ENCODE data around the gene GON4L. TPM values are rescaled to one million over a fixed set of nuclear protein-coding genes. Genes with fewer than 3 reads are reported as not detected.
A peak's percentile ranks its signal among the peaks of the same experiment; 100 is the strongest.
"Not testable (repeated sequence)": the region's sequence is repeated elsewhere in the genome, so short reads cannot be mapped to it uniquely, and the experiment has no call there.

The GON4L gene
- total RNA-seq, 2 experiments from 2014 or later = 71.0 to 77.0 TPM

- H3K4me3 ChIP-seq (ENCODE audit: low read length); H3K4me1 ChIP-seq (ENCODE audit: insufficient read depth, low read length); ATAC-seq (ENCODE audit: poor library complexity); CTCF ChIA-PET; H3K27me3 Mint-ChIP-seq; POLR2A ChIA-PET; H3K9me3 ChIP-seq (ENCODE audit: control insufficient read depth in 1 of 2, insufficient read depth in 1 of 2, low read length in 2 of 2); H3K27me3 ChIP-seq (ENCODE audit: control insufficient read depth in 1 of 2, insufficient read depth in 2 of 2, low read length in 2 of 2); DNase-seq; H3K27ac ChIP-seq (ENCODE audit: low read depth in 1 of 2, low read length in 2 of 2); H3K9me3 Mint-ChIP-seq: not testable (repeated sequence)
- H3K36me3 ChIP-seq (ENCODE audit: insufficient read depth, low read length) = peaks cover 22% of the 10 kb centered on the region
- intact Hi-C loops (cut with DNase I, micrococcal nuclease) = loop anchor here (10.0 kb wide), 1 partner anchor 63 kb away; the partner anchor contains the start of genes DAP3 (in 2 of the 2) and YY1AP1 (in 2 of the 2)
- Mint-ChIP-seq H3K36me3 (ENCODE audit: low read depth) (peaks cover 42% of the 10 kb centered on the region), H3K4me1 (ENCODE audit: low read depth) (peaks cover 12% of the 10 kb centered on the region), H3K4me3 (peak overlapping the region; percentile 55), H3K27ac (peak overlapping the region; percentile 64)
These were observed 109.4 kb downstream of the GON4L start for GRCh38 chr1:155747586-155747985.

DNA sequence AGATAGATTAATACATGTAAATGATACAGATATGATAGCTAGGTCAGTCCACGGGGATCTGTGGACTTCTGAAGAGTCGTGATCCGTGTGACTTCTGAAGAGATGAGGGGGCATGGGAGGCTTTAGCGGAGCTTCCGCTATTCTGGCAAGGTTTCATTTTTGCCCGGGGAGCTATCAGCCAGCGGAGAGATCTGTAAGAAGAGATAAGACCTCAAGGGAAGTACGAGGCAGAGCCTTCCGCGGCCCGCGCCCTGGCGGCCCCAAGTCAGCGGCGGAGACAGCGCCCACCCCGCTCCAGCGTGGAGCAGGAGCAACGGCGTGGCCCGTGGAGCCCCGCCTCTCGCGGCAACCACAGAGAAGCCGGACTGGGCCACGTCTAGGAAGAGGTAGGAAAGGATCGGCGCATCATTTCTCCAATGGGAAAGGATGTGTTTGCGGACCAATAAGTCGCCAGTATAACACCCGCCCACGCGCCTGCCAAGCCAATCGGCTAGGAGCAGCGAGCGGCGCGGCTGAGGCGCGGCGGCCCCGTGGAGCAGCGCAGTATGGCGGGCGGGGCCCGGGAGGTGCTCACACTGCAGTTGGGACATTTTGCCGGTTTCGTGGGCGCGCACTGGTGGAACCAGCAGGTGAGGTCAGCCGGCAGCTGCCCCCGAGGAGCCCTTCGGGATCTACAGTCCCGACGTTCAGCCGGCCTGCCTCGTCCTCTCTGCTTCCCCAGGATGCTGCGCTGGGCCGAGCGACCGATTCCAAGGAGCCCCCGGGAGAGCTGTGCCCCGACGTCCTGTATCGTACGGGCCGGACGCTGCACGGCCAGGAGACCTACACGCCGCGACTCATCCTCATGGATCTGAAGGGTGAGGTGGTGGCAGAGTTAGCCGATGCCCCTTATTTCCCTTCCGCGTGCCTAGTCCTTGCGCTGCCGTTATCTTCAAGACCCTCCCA lies 111.5 kb downstream of the GON4L start:
- H3K9me3 ChIP-seq (ENCODE audit: control insufficient read depth in 1 of 2, insufficient read depth in 1 of 2, low read length in 2 of 2); H3K27me3 ChIP-seq (ENCODE audit: control insufficient read depth in 1 of 2, insufficient read depth in 2 of 2, low read length in 2 of 2); H3K4me1 ChIP-seq (ENCODE audit: insufficient read depth, low read length); H3K36me3 ChIP-seq (ENCODE audit: insufficient read depth, low read length); H3K9me3 Mint-ChIP-seq; H3K27me3 Mint-ChIP-seq: not testable (repeated sequence)
- ChIA-PET POLR2A (interaction anchor here (0.7 to 1.4 kb wide), 9 partner anchors 8 to 189 kb away, joined by 3 to 6 read pairs (median 3); partner anchors contain the start of genes GON4L, KHDC4 and MSTO1), CTCF (interaction anchor here (0.6 kb wide), 1 partner anchor 15 kb away, joined by 3 read pairs; no protein-coding TSS in a partner anchor)
- ATAC-seq (ENCODE audit: poor library complexity) = peak; percentile 92
- peak overlapping the region; percentile 89 for H3K27ac Mint-ChIP-seq
- intact Hi-C loops (cut with DNase I, micrococcal nuclease) = loop anchor here (10.0 kb wide), 1 partner anchor 61 kb away; the partner anchor contains the start of genes DAP3 (in 2 of the 2) and YY1AP1 (in 2 of the 2)
- peaks cover 12% of the 10 kb centered on the region for H3K4me1 Mint-ChIP-seq (ENCODE audit: low read depth)
- peak overlapping the region; percentile 67 for H3K4me3 ChIP-seq (ENCODE audit: low read length)
- H3K4me3 Mint-ChIP-seq = peak overlapping the region; percentile 94
- peak; percentile 73 to 96 (median 88) for DNase-seq
- H3K27ac ChIP-seq (ENCODE audit: low read depth in 1 of 2, low read length in 2 of 2) = peak overlapping the region; percentile 69 to 72
- peaks cover 25% of the 10 kb centered on the region for H3K36me3 Mint-ChIP-seq (ENCODE audit: low read depth)

DNA sequence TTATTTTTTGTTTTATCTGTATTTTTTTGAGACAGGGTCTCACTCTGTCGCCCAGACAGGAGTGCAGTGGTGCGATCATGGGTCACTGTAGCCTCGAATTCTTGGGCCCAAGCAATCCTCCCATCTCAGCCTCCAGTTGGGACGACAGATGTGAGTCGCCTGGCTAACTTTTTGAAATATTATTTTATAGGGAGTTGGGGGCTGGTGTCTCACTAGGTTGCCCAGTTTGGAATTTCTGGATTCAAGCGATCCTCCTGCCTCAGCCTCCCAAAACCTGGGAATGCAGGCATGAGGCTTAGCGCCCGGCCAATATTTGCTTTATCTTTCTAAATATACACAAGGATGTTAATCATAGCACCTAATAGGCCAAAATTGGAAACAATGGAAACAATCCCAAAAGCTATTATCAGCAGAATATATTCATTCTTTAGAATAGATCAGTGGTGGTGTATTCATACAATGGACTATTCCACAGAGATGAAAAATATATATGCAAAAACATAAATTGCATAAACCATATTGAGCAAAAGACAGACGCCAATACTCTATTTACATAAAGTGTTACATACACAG lies 112.2 kb downstream of the GON4L start:
- Histone ChIP-seq H3K27me3 (ENCODE audit: control insufficient read depth in 1 of 2, insufficient read depth in 2 of 2, low read length in 2 of 2) (no peaks in the 10 kb centered on the region), H3K4me3 (ENCODE audit: low read length) (peak overlapping the region; percentile 67), H3K27ac (ENCODE audit: low read depth in 1 of 2, low read length in 2 of 2) (peak overlapping the region; percentile 69 to 72), H3K4me1 (ENCODE audit: insufficient read depth, low read length) (peaks cover 6% of the 10 kb centered on the region), H3K36me3 (ENCODE audit: insufficient read depth, low read length) (peaks cover 8% of the 10 kb centered on the region), H3K9me3 (ENCODE audit: control insufficient read depth in 1 of 2, insufficient read depth in 1 of 2, low read length in 2 of 2) (no peaks in the 10 kb centered on the region)
- H3K9me3 Mint-ChIP-seq = no peaks in the 10 kb centered on the region
- DNase-seq (no peak), ATAC-seq (ENCODE audit: poor library complexity) (no peak)
- TF ChIP-seq, protein P1, sequence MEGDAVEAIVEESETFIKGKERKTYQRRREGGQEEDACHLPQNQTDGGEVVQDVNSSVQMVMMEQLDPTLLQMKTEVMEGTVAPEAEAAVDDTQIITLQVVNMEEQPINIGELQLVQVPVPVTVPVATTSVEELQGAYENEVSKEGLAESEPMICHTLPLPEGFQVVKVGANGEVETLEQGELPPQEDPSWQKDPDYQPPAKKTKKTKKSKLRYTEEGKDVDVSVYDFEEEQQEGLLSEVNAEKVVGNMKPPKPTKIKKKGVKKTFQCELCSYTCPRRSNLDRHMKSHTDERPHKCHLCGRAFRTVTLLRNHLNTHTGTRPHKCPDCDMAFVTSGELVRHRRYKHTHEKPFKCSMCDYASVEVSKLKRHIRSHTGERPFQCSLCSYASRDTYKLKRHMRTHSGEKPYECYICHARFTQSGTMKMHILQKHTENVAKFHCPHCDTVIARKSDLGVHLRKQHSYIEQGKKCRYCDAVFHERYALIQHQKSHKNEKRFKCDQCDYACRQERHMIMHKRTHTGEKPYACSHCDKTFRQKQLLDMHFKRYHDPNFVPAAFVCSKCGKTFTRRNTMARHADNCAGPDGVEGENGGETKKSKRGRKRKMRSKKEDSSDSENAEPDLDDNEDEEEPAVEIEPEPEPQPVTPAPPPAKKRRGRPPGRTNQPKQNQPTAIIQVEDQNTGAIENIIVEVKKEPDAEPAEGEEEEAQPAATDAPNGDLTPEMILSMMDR (IDR thresholded peaks at IDR 0.05) = no peak
- CTCF ChIA-PET = interaction anchor here (0.6 kb wide), 1 partner anchor 16 kb away, joined by 3 read pairs; no protein-coding TSS in a partner anchor
- peaks cover 22% of the 10 kb centered on the region for H3K36me3 Mint-ChIP-seq (ENCODE audit: low read depth)
- intact Hi-C loops (cut with DNase I, micrococcal nuclease) = loop anchor here (10.0 kb wide), 1 partner anchor 60 kb away; the partner anchor contains the start of genes DAP3 (in 2 of the 2) and YY1AP1 (in 2 of the 2)
- H3K4me1 Mint-ChIP-seq (ENCODE audit: low read depth) = peaks cover 12% of the 10 kb centered on the region
- peak overlapping the region; percentile 89 for H3K27ac Mint-ChIP-seq
- POLR2A ChIA-PET = interaction anchor here (0.7 to 1.4 kb wide), 9 partner anchors 9 to 189 kb away, joined by 3 to 6 read pairs (median 3); partner anchors contain the start of genes GON4L, KHDC4 and MSTO1
- no peaks in the 10 kb centered on the region for H3K27me3 Mint-ChIP-seq
- H3K4me3 Mint-ChIP-seq = peak overlapping the region; percentile 94

All from CD4-positive, alpha-beta T cell (primary cell).